ENCODE results near the gene OR2T33. TPM values are rescaled to one million over a fixed set of nuclear protein-coding genes. Genes with fewer than 3 reads are reported as not detected.
"Not testable (repeated sequence)": the region's sequence is repeated elsewhere in the genome, so short reads cannot be mapped to it uniquely, and the experiment has no call there.

Gene OR2T33, protein sequence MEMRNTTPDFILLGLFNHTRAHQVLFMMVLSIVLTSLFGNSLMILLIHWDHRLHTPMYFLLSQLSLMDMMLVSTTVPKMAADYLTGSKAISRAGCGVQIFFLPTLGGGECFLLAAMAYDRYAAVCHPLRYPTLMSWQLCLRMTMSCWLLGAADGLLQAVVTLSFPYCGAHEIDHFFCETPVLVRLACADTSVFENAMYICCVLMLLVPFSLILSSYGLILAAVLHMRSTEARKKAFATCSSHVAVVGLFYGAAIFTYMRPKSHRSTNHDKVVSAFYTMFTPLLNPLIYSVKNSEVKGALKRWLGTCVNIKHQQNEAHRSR
- not detected for total RNA-seq

DNA sequence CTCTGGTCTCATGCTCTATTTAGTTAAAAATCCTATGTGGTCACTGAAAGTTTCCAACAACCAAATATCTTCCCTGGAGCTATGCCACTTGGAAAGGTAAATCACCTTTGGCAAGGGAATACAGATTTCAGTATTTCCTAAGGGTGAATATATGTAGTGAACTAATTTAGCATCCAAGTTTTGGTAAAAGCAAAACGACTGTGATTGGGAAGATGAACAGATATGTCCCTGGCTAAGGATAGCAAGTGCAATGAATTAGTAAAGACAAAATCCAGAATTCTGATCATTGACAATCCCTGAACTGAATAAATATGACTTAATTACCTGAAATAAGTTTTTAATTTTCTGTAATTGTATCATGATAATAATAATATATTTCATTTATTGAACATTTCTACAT is at the start of gene OR2T33:
Gene OR2T33 (minus strand): TSS at position 101 of the 400 bp plus-strand sequence. CDS start 4,162 bp downstream, outside the sequence.
- no peak for ATAC-seq
- no peak for DNase-seq (ENCODE audit: low spot score in 2 of 2)
- H3K36me3 Mint-ChIP-seq = no peaks in the 10 kb centered on the region
- H3K9me3 Mint-ChIP-seq = no peaks in the 10 kb centered on the region
- no peak within 1 kb of the TSS for H3K27ac Mint-ChIP-seq

DNA sequence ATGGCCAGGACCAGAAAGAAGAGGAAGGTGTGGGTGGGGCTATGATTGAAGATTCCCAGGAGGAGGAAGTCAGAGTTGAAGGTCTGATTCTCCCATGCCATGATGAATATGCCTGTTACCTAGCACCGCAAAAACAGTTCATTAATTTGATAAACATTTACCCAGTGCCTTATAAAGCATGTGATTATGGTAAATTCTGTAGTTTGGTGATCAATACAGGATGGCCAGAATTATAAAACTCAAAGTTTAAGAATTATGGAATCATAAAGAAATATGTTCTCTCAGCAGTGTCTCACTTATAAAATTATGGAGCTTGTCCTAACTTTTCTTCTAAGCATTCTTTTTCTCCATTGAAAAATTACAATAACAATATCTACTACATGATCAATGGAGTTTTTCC is 46.7 kb upstream of the OR2T33 start, which contains the start of gene OR2M7:
Gene OR2M7 (minus strand): TSS at position 101 of the 400 bp plus-strand sequence. CDS start 0 bp downstream, at position 101.
- ATAC-seq = no peak
- no peak for DNase-seq (ENCODE audit: low spot score in 2 of 2)
- no peak within 1 kb of the TSS for H3K27ac Mint-ChIP-seq
- H3K9me3 Mint-ChIP-seq = peaks cover 0 to 18% of the 10 kb centered on the region in 2 donors
- H3K36me3 Mint-ChIP-seq = no peaks in the 10 kb centered on the region

GRCh38 chr1:248316796-248317195 is 39.0 kb upstream of the OR2T33 start:
- Mint-ChIP-seq H3K36me3 (peaks cover 10 to 18% of the 10 kb centered on the region in 2 donors), H3K9me3 (peaks cover 17 to 28% of the 10 kb centered on the region in 2 donors), H3K27ac (no peak overlapping the region)
- ATAC-seq (no peak), DNase-seq (ENCODE audit: low spot score in 2 of 2) (no peak)

- H3K9me3 Mint-ChIP-seq; H3K36me3 Mint-ChIP-seq; H3K27ac Mint-ChIP-seq; ATAC-seq; DNase-seq (ENCODE audit: low spot score in 2 of 2): not testable (repeated sequence)
Observed at GRCh38 chr1:248306740-248307139, 29.0 kb upstream of the OR2T33 start.

GRCh38 chr1:248306103-248306502 is 28.3 kb upstream of the OR2T33 start:
- no peak for ATAC-seq

GRCh38 chr1:248305672-248306071 is 27.9 kb upstream of the OR2T33 start:
- not testable (repeated sequence) for DNase-seq (ENCODE audit: low spot score in 2 of 2); H3K27ac Mint-ChIP-seq; H3K9me3 Mint-ChIP-seq; ATAC-seq; H3K36me3 Mint-ChIP-seq

More at GRCh38 chr1:248306103-248306502, 28.3 kb upstream of the OR2T33 start:
- no peaks in the 10 kb centered on the region for H3K36me3 Mint-ChIP-seq
- DNase-seq (ENCODE audit: low spot score in 2 of 2) = no peak
- no peaks in the 10 kb centered on the region for H3K9me3 Mint-ChIP-seq
- no peak overlapping the region for H3K27ac Mint-ChIP-seq

DNA sequence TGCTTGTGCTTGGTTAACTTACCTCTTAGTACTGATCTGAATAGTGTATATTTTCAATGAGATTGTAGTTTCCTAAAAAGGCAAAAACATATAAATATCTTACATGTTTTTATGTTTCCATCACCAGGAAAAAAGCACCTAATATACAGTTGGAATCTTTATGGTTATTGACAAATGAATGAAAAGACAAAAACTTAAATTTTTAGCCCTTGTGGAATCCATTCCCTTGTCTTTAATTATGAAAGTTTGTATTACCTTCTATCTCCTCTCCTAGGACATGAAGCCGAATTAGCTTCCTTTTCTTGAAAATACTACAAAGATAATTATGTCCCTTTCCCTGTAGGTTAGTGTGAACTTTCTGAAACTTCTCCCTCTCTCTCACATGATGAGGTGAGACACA is 25.5 kb upstream of the OR2T33 start, which contains the start of gene OR2T12:
Gene OR2T12 (minus strand): TSS at position 101 of the 400 bp plus-strand sequence. CDS start 7,846 bp downstream, outside the sequence.
- ATAC-seq (no peak), DNase-seq (ENCODE audit: low spot score in 2 of 2) (no peak)
- no peak within 1 kb of the TSS for H3K27ac Mint-ChIP-seq
- peaks cover 0 to 6% of the 10 kb centered on the region in 2 donors for H3K36me3 Mint-ChIP-seq
- H3K9me3 Mint-ChIP-seq = peaks cover 0 to 3% of the 10 kb centered on the region in 2 donors

- no peak overlapping the region for H3K27ac Mint-ChIP-seq
- peaks cover 0 to 8% of the 10 kb centered on the region in 2 donors for H3K9me3 Mint-ChIP-seq
- DNase-seq (ENCODE audit: low spot score in 2 of 2) (no peak), ATAC-seq (no peak)
- H3K36me3 Mint-ChIP-seq = no peaks in the 10 kb centered on the region
Observed at GRCh38 chr1:248288391-248288790, 10.6 kb upstream of the OR2T33 start.

GRCh38 chr1:248273225-248273624 is 4.6 kb downstream of the OR2T33 start:
- H3K27ac Mint-ChIP-seq, H3K36me3 Mint-ChIP-seq, ATAC-seq, H3K9me3 Mint-ChIP-seq: not testable (repeated sequence)
- DNase-seq (ENCODE audit: low spot score in 2 of 2) = peak in 1 of 2 donors; percentile 53

DNA sequence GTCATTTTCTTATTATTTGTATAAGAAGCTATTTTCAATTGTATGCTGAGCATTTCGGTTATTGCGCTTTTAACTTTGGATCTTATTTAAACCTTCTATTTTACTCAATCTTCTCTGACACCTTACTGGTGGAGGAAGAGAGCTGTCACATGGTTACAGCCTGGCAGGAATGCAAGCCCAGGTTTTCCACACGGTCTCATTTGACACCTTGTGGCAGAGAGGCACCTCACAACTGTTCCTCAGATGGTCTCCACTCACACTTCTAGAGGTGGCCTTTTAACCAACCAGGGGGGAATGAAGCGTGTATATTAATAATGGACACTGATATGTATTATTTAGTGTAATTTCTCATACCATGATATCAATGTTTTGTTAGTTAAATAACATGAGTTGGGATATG is 9.6 kb downstream of the OR2T33 start:
- Mint-ChIP-seq H3K27ac (no peak overlapping the region), H3K9me3 (peaks cover 3 to 5% of the 10 kb centered on the region in 2 donors), H3K36me3 (peaks cover 0 to 4% of the 10 kb centered on the region in 2 donors)
- no peak for ATAC-seq
- no peak for DNase-seq (ENCODE audit: low spot score in 2 of 2)

DNA sequence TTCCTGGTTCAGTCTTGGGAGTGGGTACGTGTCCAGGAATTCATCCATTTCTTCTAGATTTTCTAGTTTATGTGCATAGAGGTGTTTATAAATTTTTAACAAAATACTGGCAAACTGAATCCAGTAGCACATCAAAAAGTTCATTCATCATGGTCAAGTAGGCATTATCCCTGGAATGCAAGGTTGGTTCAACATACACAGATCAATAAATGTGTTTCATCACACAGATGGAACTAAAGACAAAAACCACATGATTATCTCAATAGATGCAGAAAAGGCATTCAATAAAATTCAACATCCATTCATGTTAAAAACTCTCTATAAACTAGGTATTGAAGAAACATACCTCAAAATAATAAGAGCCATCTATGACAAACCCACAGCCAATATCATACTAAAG is 18.5 kb downstream of the OR2T33 start:
- DNase-seq (ENCODE audit: low spot score in 2 of 2); H3K36me3 Mint-ChIP-seq; H3K27ac Mint-ChIP-seq; ATAC-seq: not testable (repeated sequence)
- peaks cover 14 to 21% of the 10 kb centered on the region in 2 donors for H3K9me3 Mint-ChIP-seq

DNA sequence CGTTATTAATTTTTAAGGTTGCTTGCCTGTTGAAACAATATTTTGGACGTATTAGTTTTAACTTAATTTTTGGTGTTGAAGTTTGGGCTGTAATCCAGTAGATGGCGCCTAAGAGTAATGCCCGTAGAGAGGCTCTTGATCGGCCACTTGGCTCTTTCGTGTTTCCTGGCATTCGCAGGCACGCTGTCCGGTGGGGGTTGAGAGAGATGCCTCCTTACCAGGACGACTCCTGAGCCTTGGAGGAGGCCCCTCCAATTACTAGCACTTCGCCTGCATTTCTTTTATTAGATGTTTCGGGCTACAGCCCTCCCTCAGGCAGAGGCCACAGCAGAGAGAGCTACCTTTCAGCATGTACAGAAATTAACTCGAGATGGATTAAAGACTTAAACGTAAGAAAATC is 34.6 kb downstream of the OR2T33 start:
- Mint-ChIP-seq H3K9me3 (no peaks in the 10 kb centered on the region), H3K36me3 (no peaks in the 10 kb centered on the region), H3K27ac (no peak overlapping the region)
- peak in 1 of 2 donors; percentile 16 for DNase-seq (ENCODE audit: low spot score in 2 of 2)
- ATAC-seq = peak; percentile 28 to 56

GRCh38 chr1:248239478-248239877 is 38.3 kb downstream of the OR2T33 start:
- no peaks in the 10 kb centered on the region for H3K36me3 Mint-ChIP-seq
- no peaks in the 10 kb centered on the region for H3K9me3 Mint-ChIP-seq
- H3K27ac Mint-ChIP-seq = no peak overlapping the region
- DNase-seq (ENCODE audit: low spot score in 2 of 2) (no peak), ATAC-seq (no peak)

DNA sequence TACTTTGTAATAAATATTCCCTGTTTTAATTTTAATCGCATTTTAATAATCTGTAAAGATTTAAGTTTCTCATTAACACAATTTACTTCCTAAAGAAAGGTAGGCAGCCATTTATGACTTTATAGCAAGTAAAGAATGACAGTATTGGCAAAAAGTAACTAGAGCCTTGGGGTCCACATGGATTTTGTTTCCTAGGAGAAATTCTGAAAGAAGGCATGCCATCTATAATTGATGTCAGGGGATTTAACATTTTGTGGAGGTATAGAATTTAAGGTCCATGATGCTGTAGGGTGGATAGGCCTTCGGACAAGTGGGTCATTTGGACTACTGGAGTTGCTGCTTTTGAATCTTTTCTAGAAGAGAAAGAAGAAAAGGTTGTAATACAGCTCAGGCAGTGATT is 46.7 kb downstream of the OR2T33 start, which contains the start of gene OR2M4:
Gene OR2M4 (plus strand): TSS at position 301 of the 400 bp plus-strand sequence. CDS start 7,512 bp downstream, outside the sequence.
- DNase-seq (ENCODE audit: low spot score in 2 of 2) (no peak), ATAC-seq (no peak)
- H3K36me3 Mint-ChIP-seq = peaks cover 0 to 8% of the 10 kb centered on the region in 2 donors
- peaks cover 6 to 9% of the 10 kb centered on the region in 2 donors for H3K9me3 Mint-ChIP-seq
- no peak within 1 kb of the TSS for H3K27ac Mint-ChIP-seq

- no peak for DNase-seq (ENCODE audit: low spot score in 2 of 2)
- Mint-ChIP-seq H3K9me3 (peaks cover 6 to 9% of the 10 kb centered on the region in 2 donors), H3K36me3 (peaks cover 0 to 8% of the 10 kb centered on the region in 2 donors), H3K27ac (no peak overlapping the region)
- ATAC-seq = no peak
Observed at GRCh38 chr1:248229360-248229908, 48.3 kb downstream of the OR2T33 start.

DNA sequence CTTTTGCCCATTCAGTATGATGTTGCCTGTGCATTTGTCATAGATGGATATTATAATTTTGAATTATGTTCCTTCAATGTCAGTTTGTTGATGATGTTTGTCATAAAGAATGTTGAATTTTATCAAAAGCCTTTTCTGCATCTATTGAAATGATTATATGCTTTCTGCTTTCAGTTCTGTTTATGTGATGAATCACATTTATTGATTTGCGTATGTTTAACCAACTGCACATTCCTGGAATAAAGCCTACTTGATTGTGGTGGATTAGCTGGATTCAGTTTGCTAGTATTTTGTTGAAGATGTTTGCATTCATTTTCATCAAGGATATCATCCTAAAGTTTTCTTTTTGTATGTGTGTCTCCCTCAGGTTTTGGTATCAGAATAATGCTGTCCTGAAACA is 52.2 kb downstream of the OR2T33 start:
- Mint-ChIP-seq H3K9me3 (peaks cover 6 to 9% of the 10 kb centered on the region in 2 donors), H3K36me3 (peaks cover 0 to 8% of the 10 kb centered on the region in 2 donors), H3K27ac (no peak overlapping the region)
- ATAC-seq = no peak
- no peak for DNase-seq (ENCODE audit: low spot score in 2 of 2)
